ENCODE results near the gene STON1.
"Not testable (repeated sequence)": the region's sequence is repeated elsewhere in the genome, so short reads cannot be mapped to it uniquely, and the experiment has no call there.

The STON1 gene

GRCh38 chr2:48528431-48528830, 1.5 kb upstream of the STON1 start:
- DNase-seq = no peak

DNA sequence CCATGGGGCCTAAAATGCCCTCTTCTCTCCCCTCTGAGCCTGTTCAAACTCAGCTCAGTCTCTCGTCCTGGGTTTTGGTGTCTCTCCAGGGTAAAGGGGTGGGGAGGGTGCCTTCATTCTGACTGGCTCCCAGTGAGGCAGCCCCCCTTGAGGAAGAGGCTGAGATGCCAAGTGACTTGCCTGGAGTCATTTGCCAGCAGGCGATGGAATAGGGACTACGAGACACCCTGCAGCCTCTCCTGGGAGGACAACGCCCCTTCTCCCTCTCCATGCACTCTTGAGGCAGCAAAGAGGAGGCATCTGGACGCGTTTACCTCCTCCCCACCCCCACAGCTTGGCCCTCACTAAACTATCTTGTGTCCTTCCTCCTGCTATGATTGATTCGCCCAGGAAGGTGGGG, 760 bp upstream of the STON1 start:
- DNase-seq = no peak

- DNase-seq = no peak
Observed at GRCh38 chr2:48529676-48530032, 300 bp upstream of the STON1 start.

- DNase-seq = no peak
Observed at GRCh38 chr2:48531141-48531648, 1.2 kb downstream of the STON1 start.

GRCh38 chr2:48532174-48532573, 2.2 kb downstream of the STON1 start:
- DNase-seq = no peak

- no peak for DNase-seq
Observed at GRCh38 chr2:48532824-48533223, 2.9 kb downstream of the STON1 start.

DNA sequence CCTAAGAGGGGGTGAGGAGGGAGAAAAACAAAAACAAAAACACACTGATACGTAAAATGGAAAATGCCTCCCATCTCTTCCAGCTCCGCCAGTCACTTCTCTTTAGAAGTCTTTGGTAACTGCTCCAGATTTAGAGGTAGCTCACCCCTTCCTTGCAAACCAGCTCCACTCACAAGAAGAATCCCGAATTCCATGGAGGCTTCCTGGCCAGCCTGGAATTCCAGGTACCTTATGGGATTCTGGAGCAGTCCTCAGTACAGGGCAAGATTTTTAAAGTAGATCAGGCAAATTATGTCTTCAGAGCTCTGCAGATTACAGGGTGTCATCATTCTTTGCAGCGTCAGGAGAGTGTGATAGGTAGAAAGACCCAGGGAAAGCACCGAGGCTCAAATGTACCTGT, 4.8 kb downstream of the STON1 start:
- DNase-seq = no peak

DNA sequence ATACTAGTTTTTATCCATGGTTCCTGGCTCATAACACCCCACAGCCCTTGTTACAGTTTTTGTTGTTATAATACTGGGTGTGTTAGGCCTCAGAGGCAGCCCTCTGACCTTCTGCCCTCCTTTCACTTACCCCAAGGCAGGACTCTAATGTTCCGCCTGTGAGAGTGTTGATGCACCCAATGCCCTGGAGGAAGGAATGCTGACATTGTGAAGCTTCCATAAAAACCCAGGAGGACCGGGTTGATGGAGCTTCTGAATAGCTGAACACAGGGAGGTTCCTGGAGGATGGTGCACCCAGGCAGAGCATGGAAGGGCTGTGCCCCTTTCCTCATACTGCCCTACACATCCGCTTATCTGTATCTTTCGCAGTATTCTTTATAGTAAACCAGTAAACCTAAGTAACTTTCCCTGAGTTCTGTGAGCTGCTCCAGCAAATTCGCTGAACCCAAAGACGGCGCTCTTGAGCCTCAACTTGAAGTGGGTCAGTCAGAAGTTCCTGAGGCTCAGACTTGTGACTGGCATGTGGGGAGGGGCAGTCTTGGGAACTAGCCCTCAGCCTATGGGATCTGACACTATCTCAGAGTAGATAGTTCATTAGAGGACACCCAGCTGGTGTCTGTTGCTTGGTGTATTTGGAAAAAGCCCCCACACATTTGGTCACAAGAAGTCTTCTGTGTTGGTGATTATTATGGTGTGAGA, 10.4 kb downstream of the STON1 start:
- no peak for DNase-seq

GRCh38 chr2:48541666-48542389, 11.9 kb downstream of the STON1 start:
- no peak for DNase-seq

DNA sequence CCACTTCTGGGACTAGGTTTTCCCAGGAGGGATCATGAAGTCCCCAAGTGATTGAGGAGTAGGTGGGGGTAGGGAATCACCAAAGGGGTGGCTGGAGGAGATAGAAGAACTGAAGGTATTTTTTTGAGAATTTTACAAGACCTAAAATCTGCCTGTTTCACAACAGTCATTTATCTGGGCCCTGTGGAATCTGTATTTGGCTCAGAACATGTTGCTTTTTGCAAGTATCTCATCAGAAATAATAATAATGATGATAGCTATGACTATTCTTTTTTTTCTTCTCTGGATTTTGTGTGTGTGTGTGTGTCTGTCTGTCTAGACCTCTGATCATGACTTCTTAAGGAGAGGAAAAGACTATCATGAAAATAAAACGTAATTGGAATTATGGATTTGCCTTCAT, 13.9 kb downstream of the STON1 start:
- no peak for DNase-seq

DNA sequence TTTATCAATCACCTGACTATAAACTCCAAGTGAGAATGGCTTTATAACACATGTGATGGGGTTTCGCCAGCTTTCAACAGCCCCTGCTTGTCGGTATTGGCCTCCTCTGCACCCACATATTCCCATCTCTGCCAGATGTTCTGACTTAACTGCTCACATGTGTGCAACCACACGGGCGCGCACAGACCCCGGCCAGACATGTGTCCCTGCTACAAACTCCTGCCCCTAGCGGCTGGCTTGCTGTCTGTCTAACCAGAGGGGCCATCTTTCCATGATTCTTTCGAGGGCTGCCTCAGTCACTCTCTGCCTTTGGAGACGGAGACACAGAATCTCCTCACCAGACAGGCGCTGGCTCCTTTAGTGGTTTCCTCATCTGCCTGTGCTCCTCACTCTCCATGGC, 15.3 kb downstream of the STON1 start:
- DNase-seq = no peak

- no peak for DNase-seq
Observed at GRCh38 chr2:48548840-48549239, 18.9 kb downstream of the STON1 start.

- no peak for DNase-seq
Observed at GRCh38 chr2:48549972-48550371, 20.0 kb downstream of the STON1 start.

DNA sequence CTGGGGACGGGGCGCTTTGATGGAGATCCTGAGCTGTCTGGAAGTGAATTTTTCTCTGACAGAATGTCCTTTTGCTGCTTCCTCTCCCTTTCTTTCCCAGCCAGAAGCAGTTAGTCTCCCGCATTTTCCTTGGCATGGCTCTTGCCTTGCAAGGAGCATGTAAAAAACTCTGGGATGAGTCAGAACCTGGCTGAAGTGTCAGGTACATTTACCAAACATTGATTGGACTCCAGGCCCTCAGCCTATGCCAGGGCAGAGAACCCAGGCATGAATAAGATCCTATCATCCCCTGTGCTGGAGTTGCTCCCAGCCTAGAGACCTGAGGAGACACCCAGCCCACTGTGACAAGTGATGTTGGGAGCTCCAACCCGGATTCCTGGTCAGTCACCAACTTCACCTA, 21.6 kb downstream of the STON1 start:
- DNase-seq = no peak

DNA sequence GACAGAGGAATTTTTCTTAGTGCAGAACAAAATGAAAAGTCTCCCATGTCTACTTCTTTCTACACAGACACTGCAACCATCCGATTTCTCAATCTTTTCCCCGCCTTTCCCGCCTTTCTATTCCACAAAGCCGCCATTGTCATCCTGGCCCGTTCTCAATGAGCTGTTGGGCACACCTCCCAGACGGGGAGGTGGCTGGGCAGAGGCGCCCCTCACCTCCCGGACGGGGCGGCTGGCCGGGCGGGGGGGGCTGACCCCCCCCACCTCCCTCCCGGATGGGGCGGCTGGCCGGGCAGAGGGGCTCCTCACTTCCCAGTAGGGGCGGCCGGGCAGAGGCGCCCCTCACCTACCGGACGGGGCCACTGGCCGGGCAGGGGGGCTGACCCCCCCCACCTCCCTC, 25.1 kb downstream of the STON1 start:
- not testable (repeated sequence) for DNase-seq

GRCh38 chr2:48558456-48558855, 28.5 kb downstream of the STON1 start:
- DNase-seq = no peak

DNA sequence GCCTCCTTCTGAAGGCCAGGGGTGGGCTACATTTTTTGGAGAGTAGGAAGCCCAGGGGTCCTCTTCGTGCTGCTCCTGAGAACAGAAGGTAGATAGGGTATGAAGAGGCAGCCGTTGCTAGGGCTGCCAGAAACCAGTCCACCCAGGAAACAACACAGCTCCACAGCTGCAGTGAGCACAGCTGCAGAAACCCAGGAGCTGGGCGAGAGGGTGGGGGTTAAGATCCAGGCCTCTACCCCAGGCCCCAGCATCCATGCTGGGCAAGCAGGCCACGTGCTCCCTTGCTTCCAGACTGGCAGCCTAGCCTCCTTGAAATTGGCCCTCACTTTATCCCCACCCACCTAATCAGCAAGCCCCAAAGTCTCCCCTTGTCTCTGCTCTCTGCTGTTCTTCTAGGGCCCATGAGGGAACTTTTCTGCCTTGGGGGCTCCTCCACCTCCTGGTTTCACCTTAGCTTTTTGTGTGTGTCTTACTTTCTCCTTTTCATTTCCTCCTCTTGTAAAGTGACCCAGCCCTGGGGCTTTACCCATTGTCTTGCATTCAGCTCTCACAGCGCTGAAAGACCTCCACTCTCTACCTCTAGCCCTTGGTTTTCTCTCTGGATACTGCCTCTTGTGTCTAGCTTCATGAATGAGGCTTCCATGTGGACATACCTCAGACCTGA, 30.7 kb downstream of the STON1 start:
- no peak for DNase-seq

- no peak for DNase-seq
Observed at GRCh38 chr2:48562281-48562680, 32.3 kb downstream of the STON1 start.

- DNase-seq = no peak
Observed at GRCh38 chr2:48566592-48567310, 36.8 kb downstream of the STON1 start.

DNA sequence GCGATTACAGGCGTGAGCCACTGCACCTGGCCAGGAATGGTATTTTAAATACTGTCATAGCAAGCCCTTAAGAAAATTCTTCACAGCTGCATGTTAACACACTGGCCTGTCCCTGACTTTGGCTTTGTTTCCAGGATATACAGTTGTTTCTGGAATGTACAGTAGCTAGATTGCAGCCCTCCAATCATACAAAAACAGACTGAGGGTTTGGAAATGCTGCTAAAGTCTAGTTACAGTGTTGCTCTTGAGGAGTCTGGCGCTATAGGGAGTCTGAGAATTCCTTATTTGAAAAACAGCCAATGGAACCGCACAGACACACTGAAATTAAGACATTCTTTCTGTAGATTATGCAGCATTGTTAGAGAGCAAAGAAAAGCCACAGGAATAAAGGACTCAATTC, 37.7 kb downstream of the STON1 start:
- no peak for DNase-seq

GRCh38 chr2:48568547-48568946, 38.6 kb downstream of the STON1 start:
- peak; percentile 37 for DNase-seq

DNA sequence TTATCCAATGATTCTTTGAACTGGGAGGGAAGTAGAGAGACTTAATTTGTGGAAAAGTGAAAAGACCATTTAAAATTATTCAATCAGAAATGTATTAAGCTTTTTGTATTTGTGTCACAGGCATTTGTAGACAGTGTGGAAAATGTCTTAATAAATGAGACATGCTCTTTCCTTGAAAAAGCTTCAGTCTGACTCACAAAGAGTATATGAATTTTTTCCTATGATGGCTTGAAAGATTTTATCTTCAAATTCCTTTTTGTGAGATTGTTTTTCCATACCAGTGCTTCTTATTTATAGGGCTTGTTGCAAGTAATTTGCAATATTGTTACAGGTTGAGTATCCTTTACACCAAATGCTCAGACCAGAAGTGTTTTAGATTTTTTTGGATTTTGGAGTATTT, 39.5 kb downstream of the STON1 start:
- DNase-seq = no peak

GRCh38 chr2:48572816-48573215, 42.9 kb downstream of the STON1 start:
- no peak for DNase-seq
